Astrocyte of the hippocampus (primary cell): Measurements from ENCODE around the gene CMKLR1.

Experiments
- DNase-seq: peaks from one replicate; pipeline ENCODE4 v3.0.0; 2011; ENCODE audit warnings: low read depth, low spot score

CMKLR1 gene

DNA sequence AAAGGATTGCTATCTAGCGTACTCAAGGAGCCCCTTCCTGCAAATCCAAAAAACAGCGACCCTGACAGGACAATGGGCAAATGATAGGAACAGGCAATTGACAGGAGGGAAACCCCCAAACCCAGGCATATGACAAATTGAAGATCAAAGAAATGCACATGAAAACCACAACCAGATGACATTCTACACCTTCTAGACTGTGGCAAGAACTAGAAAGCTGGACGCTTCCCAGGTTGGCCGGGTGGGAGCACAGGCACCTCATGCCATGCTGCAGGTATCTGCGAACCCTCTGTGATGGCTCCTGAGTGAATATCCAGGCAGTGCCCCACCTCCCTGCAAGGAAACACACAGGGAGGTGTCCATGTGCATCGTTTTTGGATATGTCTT lies 37.1 kb downstream of the CMKLR1 start:
- DNase-seq, result no peak

DNA sequence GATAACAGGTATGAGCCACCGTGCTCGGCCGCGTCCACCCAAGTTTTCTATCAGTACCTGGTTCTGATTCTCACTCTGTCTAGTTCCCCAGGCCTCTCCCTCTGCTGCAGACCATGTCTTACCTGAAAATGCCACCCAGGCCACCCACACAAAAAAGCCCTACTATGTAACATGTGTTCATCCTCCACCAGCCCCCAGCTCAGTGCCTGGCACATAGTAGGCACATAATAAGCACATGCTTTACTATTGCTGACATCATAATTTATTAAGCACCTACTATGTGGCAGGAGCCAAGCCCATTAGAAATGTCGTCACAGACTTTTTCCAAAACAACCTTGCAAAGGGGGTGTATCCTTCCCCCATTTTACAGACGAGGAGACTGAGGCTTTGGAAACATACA lies 37.8 kb downstream of the CMKLR1 start:
- no peak for DNase-seq

DNA sequence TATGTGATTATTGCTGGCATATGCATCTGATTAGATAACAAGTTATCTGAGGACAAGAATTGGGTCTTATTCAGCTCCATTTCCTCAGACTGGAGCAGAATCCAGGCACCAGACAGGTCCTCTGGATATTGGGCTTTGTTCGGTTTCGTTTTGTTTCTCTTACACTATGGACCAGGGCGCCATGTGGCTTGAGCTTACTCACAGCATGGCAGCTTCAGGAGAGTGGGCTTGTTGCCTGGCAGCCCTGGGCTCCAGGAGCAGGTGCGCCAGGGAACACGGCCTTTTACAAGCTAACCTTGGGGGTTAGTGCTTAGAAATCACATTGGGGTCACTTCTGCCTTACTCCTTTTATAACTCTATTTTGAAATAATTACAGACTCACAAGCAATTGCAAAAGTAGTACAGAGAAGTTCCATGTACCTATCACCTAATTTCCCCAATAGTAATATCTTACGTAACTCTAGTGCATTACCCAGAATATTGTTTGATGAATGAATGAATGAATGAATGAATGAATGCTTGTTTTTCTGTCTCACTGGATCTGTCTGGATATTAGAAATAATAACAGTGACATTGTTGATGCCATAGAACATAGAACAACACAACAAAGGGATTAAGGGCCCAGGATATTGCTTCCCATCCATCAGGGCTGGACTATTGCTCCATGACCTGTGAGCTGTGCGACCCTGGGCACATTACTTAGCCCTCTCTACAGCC lies 39.0 kb downstream of the CMKLR1 start:
- DNase-seq, result no peak

DNA sequence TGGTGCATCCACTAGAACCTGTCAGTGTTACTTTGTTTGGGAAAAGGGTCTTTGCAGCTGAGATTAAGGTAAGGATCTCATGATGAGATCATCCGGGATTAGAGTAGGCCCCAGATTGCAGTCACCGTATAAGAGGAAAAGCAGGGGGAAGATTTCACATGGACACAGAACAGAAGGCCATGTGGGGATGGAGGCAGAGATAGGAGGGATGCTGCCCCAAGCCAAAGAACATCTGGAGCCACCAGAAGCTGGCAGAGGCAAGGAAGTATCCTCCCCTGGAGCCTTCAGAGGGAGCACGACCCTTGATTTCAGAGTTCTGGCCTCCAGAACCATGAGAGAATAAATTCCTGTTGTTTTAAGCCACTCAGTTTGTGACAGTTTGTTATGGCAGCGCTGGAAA lies 39.6 kb downstream of the CMKLR1 start:
- no peak for DNase-seq

DNA sequence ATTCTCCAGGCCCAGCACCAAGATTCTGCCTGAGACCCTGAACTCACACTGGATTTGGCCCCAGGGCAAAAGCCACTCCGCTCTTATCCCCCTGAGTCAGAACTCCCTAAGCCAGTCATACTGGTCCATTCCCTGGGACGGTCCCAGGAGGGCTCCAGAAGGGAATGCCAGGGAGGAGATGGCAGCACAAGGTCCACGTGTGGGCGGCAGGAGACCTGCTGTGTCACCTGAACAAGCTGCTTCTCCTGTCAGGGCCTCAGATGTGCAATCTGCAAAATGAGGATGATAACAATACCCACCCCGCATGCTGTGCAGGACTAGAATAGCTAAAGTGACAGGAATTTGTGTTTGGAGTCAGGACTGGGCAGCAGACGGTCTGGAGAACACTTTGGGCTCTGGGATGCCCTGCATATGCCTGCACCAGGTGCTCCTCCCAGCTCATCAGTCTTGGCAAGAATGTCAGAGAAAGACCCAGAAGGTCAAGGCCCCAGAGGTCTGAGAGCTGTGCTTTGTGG lies 40.3 kb downstream of the CMKLR1 start:
- DNase-seq, result no peak

DNA sequence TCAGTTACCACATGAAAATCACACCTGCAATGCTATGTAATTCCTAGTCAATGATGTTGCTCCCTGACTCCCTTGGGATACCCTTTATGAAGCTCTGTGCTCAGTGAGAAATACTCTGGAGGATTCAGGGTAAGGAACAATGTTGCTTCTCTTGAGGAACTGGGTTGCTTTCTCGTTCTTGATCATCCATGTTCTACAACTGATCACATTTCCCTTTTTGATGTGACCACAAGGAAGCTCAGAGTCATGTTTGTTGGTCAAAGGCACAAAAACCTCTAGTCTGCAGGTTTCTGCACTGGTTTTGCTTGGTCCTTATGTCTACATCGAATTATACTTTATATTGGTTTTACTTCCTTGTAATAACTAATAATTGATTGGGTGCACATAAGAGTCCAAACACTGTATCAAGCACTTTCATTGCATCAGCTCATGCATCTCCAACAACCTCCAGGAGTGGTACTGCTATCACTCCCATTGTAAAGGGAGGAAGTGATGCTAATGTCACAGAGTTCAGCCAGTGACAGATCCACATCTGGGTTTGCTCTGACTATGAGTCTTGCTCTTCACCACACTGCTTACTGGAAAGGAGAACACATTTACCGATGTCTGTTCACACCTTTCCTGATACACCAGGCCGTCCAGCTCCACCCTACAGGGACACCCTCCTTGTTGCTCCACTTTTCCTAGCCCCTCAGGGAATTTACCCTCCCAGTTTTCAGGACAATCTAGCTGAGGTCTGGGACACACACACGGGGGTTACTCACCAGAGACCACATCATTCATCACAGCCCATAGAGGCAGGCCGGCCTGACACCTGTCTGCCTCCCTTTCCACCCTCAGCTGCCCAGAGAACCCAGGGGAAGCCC lies 41.0 kb downstream of the CMKLR1 start:
- DNase-seq, result no peak

DNA sequence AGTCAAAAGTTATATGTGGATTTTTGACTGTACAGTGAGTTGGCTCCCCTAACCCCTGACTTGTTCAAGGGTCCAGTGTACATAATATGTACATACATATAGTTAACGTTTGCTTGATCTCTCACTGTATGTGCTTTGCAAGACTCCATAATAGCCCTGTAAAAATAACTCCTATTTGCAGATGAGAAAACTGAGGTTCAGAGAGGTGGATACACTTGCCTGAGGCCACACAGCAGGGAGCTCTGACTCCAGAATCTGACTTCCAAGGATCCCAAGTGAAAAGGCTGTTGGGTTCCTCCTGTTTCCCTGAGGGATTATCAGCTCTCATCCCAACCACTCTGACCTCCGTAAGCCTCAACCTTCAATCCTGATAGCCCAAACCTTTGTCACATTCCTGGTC lies 41.7 kb downstream of the CMKLR1 start:
- no peak for DNase-seq

DNA sequence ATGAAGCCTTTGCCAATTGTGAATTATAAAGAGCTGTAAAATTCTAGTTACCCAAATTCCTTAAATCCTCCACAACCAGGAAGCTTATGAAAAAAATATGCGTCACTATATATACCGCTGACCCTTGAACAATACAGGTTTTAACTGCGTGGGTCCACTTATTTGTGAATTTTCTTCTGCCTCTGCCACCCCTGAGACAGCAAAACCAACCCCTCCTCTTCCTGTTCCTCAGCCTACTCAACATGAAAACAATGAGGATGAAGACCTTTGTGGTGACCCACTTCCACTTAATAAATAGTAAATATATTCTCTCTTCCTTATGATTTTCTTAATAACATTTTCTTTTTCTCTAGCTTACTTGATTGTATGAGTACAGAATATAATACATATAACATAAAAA lies 42.2 kb downstream of the CMKLR1 start:
- no peak for DNase-seq

DNA sequence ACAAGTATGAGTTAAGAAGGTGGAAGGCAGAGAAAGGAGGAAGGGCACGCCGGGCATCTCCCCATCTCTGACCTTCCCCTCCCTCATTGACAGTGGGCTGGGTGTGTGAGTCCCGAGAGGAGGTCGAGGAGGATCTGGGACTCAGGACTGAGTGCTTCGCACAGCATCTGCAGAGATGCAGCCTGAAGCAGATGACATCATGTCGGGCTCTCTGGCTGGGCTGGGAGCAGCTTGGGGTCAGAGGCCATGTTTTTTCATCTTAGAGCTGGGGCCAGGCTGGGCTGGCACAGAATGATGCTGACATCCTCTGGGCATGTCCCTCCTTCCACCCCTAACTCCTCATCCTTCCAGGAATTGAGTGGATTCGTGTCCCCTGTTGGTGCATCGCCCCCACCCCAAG lies 43.5 kb downstream of the CMKLR1 start:
- DNase-seq, result no peak

DNA sequence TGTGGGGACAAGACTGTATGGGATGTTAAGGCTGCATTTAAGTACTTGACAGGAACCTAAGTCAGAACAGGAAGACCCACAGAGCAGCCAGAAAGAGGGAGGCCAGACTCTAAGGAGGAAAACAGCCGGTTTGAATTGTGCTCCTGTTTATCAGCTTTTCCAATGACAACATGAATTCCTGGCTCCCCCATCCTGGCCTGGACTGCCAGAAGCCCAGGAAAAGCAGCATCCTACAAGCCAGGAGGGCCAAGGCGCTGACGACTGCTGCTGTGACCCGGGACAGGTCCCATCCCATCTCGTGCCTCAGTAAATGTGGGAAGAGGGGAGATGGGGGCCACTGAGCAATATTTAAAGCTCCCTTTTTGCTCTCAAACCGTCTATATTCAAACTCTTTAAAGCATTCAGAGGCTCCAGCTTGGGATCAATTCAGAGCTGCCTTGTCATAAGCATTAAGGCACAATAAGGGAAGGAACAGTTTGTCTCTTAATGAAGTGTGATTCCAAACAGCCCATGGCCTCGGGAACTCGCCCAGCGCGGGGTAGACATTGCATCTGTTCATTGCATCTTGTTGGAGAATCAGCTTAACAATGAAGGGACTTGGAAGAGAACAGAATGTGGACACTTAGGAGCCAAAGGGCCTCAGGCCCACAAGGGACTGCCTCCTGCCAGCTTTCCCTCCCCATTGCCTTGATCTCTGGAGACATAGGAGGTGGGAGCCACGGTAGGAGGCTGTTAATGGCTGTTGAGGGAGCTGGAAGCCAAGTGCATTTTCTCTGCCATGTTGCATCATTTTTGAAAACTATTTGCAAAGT lies 49.6 kb downstream of the CMKLR1 start:
- DNase-seq, result no peak

DNA sequence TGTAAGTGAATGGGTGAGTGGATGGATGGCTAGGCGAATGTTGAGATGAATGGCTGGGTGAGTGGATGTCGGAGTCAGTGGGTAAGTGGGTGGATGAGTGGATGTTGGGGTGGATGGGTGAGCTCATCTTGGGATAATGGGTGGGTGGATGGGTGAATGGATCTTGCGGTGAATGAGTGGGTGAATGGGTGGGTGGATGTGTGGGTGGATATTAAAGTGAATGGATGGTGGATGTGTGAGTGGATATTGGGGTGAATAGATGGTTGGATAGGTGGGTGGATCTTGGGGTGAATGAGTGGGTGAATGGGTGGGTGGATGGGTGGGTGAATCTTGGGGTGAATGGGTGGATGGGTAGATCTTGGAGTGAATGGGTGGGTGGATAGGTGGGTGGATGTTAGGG lies 51.9 kb downstream of the CMKLR1 start:
- no peak for DNase-seq

DNA sequence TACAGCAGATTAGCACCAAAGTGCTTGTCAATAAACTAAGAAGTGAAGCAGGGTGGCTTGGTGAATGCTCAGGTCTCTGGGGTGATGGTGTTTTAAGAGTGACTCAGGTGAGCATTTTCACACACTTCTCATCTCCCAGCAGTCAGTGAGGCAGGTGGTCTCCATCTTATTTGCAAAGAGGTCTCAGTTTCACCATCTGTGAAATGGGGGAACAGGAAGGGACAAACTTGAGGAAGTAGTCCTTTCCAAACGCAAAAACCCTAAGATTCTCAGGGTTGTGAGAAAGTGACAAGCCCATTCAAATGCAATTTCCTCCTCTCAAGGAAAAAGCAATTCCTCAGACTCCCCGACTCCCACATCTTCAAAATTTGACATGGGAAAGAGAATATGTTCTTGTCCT lies 54.1 kb downstream of the CMKLR1 start:
- DNase-seq, result no peak

DNA sequence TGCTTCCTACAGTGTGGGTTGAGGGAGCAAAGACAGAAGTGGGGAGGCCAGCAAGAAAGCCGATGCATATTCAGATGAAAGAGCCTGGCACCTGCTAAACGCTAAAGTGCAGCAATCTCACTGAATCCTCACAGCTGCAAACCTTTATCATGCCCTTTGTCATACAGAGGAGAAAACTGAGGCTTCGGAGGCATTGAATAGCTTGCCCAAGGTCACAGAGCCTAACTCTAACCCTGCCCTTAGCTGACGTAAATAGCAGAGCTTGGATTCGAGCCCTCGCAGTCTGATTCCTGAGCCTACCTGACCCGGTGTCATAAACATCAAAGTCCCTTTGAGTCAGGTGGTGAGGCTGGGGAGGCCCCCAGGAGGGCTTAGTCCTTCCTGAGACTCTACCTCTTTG lies 54.9 kb downstream of the CMKLR1 start:
- DNase-seq, result no peak

DNA sequence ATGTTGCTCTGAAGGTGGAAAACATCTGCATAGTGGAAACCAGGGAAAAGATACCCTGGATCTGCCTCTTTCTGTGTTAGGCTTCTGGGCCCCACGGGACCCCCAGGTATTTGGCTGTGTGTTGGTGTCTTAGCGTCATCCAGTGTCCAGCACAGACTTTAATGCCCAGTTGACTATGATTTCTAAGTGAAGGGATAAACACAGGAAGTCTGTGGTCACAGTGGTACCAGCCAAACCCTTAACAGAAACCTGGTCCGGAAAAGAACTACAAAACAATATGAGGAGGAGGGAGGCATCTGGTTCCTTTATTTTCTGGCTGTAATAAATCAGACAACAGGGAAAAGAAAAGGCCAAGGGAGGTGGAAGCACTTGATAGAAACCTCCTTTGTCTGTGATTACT lies 56.4 kb downstream of the CMKLR1 start:
- no peak for DNase-seq

DNA sequence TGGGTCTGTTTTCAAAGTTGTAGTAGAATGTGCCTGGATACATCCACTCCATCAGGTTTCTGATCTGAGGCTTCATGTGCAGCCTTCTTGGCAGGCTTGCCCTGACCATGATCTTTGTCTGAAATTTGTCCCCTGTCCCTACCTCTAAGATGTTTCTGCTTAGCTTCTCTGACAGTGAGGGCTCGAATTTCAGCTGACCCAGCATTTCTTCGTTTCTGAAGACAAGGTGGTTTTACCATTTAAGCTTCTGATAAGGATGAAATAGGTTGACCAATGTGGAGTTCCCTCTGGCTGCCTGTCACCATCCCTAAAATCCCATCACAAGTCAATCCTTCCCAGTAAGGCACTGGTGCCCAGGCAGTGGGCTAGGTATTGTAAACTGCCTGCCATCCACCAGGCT lies 57.0 kb downstream of the CMKLR1 start:
- DNase-seq, result no peak

DNA sequence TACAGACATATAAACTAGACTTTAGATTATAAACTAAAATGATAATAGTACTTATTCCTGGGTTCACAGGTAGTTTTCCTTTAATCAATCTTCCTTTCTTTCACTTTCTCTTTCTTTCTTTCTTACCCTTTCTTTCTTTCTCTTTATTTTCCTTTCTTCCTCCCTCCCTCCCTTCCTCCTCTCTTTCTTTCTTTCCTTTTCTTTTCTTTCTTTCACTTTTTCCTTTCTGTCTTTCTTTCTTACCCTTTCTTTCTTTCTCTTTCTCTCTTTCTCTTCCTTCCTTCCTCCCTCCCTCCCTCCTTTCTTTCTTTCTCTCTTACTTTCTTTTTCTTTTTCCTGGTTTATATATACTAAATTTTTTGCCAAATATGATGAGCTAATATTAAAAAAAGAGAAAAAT lies 61.5 kb downstream of the CMKLR1 start:
- no peak for DNase-seq

DNA sequence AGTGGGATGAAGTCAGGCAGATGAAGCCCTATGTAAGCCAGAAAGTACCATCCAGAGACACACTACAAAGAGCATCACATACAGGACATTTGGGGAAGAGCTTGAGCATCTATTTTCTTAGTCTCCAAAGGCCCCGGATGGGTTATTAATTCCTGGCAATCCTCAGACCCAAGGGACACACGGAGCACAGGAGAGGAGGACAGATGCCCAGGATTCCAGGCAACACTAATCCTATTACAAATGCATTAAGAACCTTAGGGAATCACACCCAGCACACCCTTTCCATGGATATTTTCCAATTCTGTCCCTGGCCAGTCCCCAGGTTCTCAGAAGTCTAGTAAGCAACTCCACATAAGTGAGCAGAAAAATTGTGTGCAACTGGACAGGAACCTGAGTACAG lies 65.9 kb downstream of the CMKLR1 start:
- no peak for DNase-seq

DNA sequence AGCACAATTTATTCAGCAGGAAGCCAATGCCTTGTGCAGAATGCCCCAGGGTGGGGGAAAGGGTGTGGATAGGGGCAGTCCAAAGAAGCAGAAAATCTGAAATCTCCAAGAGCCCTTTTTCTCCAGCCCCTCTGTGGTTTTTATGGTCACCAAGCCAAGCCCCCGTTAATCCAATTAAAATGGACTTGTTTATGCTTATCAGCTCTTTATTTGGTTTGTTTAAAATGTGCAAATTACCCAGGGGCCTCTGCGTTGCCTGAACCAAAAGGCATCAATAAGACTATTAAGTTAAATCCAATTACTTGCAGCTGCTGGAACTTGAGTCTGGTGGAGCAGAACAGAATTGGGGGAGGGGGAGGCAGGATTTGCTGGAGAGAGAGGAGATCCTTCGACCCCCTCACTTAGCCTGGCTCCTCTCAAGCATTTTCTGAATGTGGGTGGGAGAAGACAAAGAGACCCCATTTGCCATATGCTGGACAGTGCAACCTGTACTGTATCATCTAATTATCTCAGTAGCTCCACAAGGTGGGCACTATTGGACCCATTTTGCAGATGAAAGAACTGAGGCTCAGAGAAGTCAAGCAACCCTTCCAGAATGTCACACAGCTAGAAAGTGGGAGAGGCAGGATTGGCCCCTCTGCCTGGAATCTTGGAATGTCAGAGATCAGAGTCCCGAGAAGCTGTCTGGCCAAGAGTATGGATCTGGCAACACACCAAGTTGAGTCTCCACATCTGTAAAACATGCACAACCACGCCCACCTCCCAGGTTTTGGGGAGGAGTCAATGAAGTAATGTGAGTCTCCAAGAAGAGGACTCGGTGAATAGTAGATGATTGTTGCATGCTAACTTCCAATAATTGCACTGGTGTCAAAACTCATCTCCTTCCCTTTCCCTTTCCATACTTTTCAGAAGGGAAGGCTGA lies 66.9 kb downstream of the CMKLR1 start:
- no peak for DNase-seq

DNA sequence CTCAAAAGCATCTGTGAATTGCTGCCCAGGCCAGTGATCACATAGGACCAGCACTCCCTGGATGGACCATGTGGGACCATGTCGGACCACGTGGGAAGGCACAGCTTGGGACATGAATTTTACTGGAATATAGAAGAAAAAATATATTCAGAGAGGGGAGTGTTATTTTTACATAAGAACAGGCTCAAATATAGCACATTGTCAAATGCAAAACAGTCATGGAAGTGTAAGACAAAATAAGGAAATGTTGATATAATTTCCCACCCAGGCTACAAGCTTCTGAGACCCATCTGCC lies 68.3 kb downstream of the CMKLR1 start:
- DNase-seq, result no peak

DNA sequence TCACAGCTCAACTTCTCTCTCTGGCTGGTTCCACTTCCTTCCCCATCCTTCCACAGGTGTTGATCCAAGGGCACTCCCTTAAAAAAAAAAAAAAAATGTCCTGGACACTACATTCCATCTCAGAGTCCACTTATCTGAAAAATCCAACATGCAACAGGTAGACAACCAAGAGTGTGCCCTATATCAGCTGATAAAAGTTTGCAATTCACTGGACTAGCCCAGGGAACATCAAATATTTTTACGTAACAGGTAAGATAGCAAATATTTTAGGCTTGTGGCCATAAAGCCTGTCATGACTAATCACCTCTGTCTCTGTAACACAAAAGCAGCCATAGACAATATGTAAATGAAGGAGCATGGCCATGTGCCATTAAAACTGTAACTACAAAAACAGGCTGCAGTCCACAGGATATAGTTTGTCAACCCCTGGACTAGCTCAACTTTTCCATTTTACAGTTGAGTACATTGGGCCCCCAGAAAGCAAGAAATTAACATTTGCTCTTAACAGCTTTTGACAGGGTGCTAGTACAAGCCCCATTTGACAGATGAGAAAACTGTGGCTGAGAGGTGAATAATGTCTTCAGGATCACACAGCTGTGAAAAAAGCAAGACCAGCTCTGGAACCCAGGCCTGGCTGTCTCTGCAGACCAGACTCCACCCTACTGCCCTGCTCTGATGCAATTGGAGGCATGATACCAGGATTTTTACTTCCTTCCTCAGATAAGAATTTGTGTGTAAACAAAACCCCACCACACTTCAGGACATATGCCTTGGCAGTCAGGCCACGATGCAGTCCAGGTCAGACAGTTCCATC lies 68.9 kb downstream of the CMKLR1 start:
- DNase-seq, result no peak

DNA sequence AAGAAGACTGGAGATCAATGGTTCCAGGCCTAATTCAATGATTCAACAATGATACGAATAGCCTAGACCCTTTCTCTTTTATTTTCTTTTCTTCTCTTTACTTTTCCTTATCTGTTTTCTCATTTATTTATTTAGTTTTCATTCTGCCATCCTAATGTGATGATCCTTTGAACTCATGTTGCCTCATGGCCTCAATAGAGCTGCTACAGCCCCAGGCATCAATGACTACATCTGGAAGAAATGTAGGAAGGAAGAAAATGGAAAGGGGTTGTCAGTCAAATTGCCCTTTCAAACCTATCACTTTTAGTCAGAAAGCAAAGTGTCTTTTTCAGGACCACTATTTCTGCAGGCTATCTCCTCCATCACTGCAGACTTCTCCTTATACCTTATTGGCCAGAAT lies 69.9 kb downstream of the CMKLR1 start:
- no peak for DNase-seq
